NCI-H1694 treated with DMSO at 0.1 percent for 48 hours (cell line): Measurements from ENCODE around the gene CA6.
A peak's percentile ranks its signal among the peaks of the same experiment; 100 is the strongest.
"Not testable (repeated sequence)": the region's sequence is repeated elsewhere in the genome, so short reads cannot be mapped to it uniquely, and the experiment has no call there.

ENCODE experiments used
- DNase-seq: peaks from one replicate; lab custom pipeline; 2025; lab: John Stamatoyannopoulos, UW

Gene CA6

GRCh38 chr1:8969937-8970336, 24.3 kb downstream of the CA6 start:
- DNase-seq = no peak

GRCh38 chr1:8970870-8971337, 25.2 kb downstream of the CA6 start:
- no peak for DNase-seq

DNA sequence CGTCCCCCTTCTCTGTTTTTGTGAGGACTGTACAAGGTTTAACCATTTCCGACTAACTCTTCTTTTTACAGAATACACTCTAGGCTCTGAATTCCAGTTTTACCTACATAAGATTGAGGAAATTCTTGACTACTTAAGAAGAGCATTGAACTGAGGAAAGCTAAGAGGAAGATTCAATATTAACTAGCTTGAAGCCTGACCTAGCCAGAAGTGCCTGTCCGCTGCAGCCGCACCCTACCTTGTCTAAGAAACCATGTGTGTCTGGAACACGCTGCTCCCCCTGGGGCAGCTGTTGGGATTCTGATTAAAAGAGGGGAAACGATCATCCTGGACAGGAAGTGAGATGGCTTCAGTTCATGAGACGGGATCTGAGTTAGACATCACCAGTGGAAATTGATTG, 28.9 kb downstream of the CA6 start:
- DNase-seq = no peak

GRCh38 chr1:8976338-8976737, 30.7 kb downstream of the CA6 start:
- DNase-seq = no peak

DNA sequence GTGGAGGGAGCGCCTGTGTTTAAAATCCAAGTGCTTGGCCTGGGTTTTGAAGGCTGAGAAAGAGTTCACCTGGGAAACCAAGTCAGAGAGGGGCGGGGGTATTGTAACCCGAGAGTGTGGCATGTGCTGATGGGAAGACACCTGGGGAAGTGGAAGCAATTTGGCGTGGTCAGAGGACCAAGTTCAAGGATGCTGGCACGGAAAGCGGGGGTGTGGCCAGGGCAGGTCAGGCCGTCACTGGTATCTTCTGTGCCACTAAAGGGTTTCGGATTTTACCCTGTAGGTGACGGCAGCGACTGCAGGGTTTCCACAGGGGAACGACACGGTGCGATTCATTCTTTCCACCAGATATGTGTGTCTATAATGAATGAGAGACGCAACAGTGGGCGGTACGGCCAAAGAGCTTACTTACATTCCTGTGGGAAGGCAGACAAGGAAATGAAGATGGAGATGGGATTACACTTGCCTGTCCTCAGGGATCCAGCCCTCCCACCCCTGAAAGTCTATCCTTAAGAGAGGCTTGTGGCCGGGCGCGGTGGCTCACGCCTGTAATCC, 31.3 kb downstream of the CA6 start:
- no peak for DNase-seq

DNA sequence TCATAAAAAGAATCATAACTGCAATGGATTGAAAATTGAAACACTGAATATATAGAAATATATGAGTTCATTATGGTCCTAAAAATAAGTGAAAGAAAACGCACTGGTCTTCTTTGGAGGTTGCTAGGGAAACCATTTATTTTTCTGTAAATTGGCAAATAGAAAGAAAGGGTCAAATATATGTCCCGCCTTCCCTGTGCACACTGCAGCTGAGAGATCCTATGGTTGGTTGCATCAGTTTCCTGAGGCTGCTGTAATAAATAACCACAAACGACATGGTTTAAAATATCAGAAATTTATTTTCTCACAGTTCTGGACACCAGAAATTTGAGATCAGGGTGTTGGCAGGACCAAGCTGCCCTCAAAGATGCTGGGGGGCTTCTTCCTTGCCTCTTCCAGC, 35.0 kb downstream of the CA6 start:
- no peak for DNase-seq

- no peak for DNase-seq
Measured at GRCh38 chr1:8981169-8981568, 35.5 kb downstream of the CA6 start.

- no peak for DNase-seq
Measured at GRCh38 chr1:8984203-8984602, 38.5 kb downstream of the CA6 start.

- DNase-seq = no peak
Measured at GRCh38 chr1:8984990-8985389, 39.3 kb downstream of the CA6 start.

GRCh38 chr1:8985915-8986813, 40.5 kb downstream of the CA6 start:
- peak; percentile 54 for DNase-seq

GRCh38 chr1:8986814-8987190, 41.1 kb downstream of the CA6 start:
- no peak for DNase-seq

DNA sequence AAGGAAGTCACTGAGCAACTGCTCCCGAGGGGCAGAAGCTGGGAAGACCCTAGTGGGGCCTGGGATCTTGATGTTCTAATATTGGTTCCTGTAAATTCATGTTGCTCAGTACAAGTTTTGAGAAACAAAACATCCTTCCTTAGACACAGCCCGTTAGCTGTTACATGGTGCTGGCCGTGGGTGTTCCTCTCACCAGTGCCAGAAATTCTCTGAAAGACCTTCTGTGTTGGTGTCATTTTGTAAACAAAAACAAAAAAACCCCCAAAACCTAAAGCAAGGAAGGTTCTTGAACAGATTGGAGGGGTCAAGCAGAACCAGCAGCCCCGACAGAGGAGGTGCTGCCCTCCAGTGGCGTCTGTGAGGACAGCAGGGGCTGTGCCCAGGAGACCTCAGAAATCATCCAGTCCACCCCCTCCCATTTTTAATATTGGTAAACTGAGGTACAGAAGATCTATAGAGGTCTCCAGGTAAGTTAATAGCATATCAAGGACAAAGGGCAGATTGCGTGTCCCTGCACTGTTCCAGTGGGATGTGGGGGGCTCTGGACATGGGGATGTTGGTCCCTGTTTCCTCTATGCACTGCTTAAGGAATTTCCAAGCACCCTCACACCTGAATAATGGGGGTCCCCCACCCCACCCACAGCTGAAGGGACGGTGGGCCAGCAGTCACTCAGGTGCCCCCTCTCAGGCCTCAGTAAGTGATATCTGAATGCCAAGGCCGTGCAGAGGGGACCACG, 42.4 kb downstream of the CA6 start:
- DNase-seq = peak; percentile 26

- no peak for DNase-seq
Measured at GRCh38 chr1:8988618-8988967, 42.9 kb downstream of the CA6 start.

DNA sequence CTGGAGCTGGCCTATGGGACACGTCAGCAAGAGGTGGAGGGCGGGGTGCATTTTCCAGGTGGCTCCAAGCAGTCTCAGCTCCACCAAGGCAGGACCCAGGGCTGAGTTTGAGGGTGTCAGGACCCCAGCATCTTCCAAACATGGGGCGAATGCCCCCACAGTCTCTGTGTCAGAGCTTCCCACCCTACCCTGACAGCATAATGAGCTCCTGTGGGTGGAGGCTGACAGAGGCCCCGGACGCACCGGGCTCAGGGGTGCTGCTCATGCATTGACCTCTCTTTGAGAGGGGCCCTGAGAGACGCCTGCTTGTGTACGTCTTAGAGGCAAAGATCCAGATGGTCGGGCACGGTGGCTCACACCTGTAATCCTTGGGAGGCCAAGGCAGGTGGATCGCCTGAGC, 43.4 kb downstream of the CA6 start:
- DNase-seq = no peak

DNA sequence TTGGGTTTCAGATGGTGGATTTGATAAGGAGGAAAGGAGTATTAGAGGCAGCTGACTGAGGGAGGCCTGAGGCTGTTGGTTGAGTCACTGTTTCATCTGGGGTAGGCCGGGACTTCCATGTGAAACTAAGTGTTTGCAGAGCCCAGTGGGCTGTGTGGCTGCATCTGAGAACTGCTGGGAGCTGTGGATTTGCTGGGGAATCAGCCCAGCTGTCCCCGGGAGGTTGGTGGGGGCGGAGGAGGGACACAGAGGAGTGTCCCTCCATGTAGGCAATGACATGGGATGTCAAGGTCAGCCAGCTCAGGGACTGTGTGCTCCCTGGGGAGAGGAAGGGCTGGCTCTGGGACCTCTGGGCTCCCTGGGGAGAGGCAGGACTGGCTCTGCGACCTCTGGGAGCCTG, 44.2 kb downstream of the CA6 start:
- DNase-seq = no peak

DNA sequence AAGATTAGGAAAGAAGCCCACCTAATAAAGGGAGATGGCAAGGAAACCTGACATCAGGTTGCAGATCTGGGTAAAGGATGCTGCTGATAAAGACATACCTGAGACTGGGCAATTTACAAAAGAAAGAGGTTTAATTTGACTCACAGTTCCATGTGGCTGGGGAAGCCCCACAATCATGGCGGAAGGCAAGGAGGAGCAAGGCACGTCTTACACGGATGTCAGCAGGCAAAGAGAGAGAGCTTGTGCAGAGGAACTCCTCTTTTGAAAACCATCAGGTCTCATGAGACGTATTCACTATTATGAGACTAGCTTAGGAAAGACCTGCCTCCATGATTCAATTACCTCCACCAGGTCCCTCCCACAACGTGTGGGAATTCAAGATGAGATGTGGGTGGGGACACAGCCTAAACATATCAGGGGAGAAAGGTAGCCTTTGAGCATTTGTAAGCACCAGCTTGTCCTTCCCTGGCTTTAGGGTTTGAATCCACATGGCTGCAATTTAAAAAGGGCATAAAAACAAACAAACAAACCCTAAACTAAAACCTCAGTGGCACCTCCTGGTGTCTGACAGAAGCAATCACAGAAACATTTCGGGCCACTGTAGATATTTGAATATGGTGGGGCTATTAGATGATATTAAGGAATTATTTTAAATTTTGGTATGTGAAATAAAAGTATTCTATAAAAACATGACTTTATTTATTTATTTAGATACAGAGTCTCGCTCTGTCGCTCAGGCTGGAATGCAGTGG, 47.4 kb downstream of the CA6 start:
- DNase-seq = no peak

- not testable (repeated sequence) for DNase-seq
Measured at GRCh38 chr1:8993962-8994675, 48.5 kb downstream of the CA6 start.

GRCh38 chr1:9001534-9002214, 56.0 kb downstream of the CA6 start:
- DNase-seq = not testable (repeated sequence)

DNA sequence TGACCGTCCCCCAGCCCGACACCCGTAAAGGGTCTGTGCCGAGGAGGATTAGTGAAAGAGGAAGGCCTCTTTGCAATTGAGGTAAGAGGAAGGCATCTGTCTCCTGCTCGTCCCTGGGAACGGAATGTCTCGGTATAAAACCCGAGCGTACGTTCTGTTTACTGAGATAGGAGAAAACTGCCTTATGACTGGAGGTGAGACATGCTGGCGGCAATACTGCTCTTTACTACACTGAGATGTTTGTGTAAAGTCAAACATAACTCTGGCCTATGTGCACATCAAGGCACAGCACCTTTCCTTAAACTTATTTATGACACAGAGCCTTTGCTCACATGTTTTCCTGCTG, 56.5 kb downstream of the CA6 start:
- not testable (repeated sequence) for DNase-seq

- DNase-seq = no peak
Measured at GRCh38 chr1:9004031-9004699, 58.5 kb downstream of the CA6 start.
